ENCODE measurements around the gene PELI1. TPM values are rescaled to one million over a fixed set of nuclear protein-coding genes. Genes with fewer than 3 reads are reported as not detected.

The PELI1 gene
- total RNA-seq, 1 experiment from 2014 or later: 61.0 TPM

- H3K9ac ChIP-seq (ENCODE audit: extremely low read depth, insufficient read length, low read length): no peak overlapping the region
- no peak for TF ChIP-seq CTCF (conservative IDR thresholded peaks at IDR 0.05)
- H3K27ac Mint-ChIP-seq: no peak overlapping the region
- H3K4ac ChIP-seq (ENCODE audit: low read depth, low read length): no peak overlapping the region
- H3K18ac ChIP-seq (ENCODE audit: insufficient read length, low read depth, low read length): no peak overlapping the region
- H3K4me1 ChIP-seq (ENCODE audit: insufficient read depth, low read length): peaks cover 1% of the 10 kb centered on the region; the same call in 1 of the 2 replicates
- H3K9me3 Mint-ChIP-seq: no peaks in the 10 kb centered on the region
- no peak overlapping the region for H2BK5ac ChIP-seq (ENCODE audit: insufficient read length, low read length)
- no peaks in the 10 kb centered on the region for H3K23me2 ChIP-seq (ENCODE audit: insufficient read length, low read depth, low read length, poor library complexity, severe bottlenecking)
- H3K14ac ChIP-seq (ENCODE audit: insufficient read depth, low read length): no peak overlapping the region
- H3K79me2 ChIP-seq (ENCODE audit: insufficient read depth, low read length): no peaks in the 10 kb centered on the region
- no peak overlapping the region for H4K91ac ChIP-seq (ENCODE audit: insufficient read length, low read depth, low read length)
- no peak overlapping the region for H2BK20ac ChIP-seq (ENCODE audit: low read depth, low read length, poor library complexity, severe bottlenecking)
- H3K4me2 ChIP-seq (ENCODE audit: insufficient read depth, insufficient read length, low read length): no peak overlapping the region
- no peak for DNase-seq
- no peak overlapping the region for H2BK120ac ChIP-seq (ENCODE audit: low read depth, low read length, poor library complexity, severe bottlenecking)
- H2AK5ac ChIP-seq (ENCODE audit: insufficient read length, low read length): no peak overlapping the region
- H3K79me1 ChIP-seq (ENCODE audit: insufficient read depth, low read depth, low read length, poor library complexity, severe bottlenecking): no peaks in the 10 kb centered on the region
- no peak overlapping the region for H2BK15ac ChIP-seq (ENCODE audit: low read depth, low read length)
- no CpG with 5 or more reads among the region's 2 CpGs for WGBS (ENCODE audit: extremely low coverage, insufficient read length, low lambda C conversion rate)
- no peak overlapping the region for H3K56ac ChIP-seq (ENCODE audit: insufficient read length, low read depth, low read length)
- no peak overlapping the region for H3K23ac ChIP-seq (ENCODE audit: insufficient read length, low read depth, low read length)
- H4K5ac ChIP-seq (ENCODE audit: insufficient read length, low read depth, low read length): no peak overlapping the region
- no peaks in the 10 kb centered on the region for H3K27me3 ChIP-seq (ENCODE audit: insufficient read depth, low read length)
- no peaks in the 10 kb centered on the region for H4K20me1 ChIP-seq (ENCODE audit: control insufficient read depth, insufficient read depth, insufficient read length)
- peaks cover 28 to 29% of the 10 kb centered on the region in 2 experiments for H3K4me1 Mint-ChIP-seq
- H3K36me3 Mint-ChIP-seq (ENCODE audit: insufficient read depth in 1 of 3, low read depth in 3 of 3): no peaks in the 10 kb centered on the region
- no peak overlapping the region for H4K8ac ChIP-seq (replicated peaks; ENCODE audit: insufficient read length, low read depth, low read length)
- no peaks in the 10 kb centered on the region for H3K9me3 ChIP-seq (ENCODE audit: control insufficient read depth, low read depth, low read length)
- no peak overlapping the region for H3K4me3 Mint-ChIP-seq
- no peak overlapping the region for H3T11ph ChIP-seq (ENCODE audit: low read length)
- H2AFZ ChIP-seq (ENCODE audit: low read length): no peak overlapping the region
- no peaks in the 10 kb centered on the region for H3K27me3 Mint-ChIP-seq (ENCODE audit: low read depth)
- no peak overlapping the region for H2BK12ac ChIP-seq (ENCODE audit: insufficient read length, low read depth, low read length)
- no peak overlapping the region for H3K27ac ChIP-seq (ENCODE audit: insufficient read length, low read depth, low read length)
Observed at GRCh38 chr2:64056021-64056420, 88.2 kb downstream of the PELI1 start.

Data from H9 (cell line).